ENCODE measurements around the gene GSTCD.
"Not testable (repeated sequence)": the region's sequence is repeated elsewhere in the genome, so short reads cannot be mapped to it uniquely, and the experiment has no call there.

The GSTCD gene

GRCh38 chr4:105714932-105715331 lies 6.3 kb downstream of the GSTCD start:
- DNase-seq (ENCODE audit: low read depth in 2 of 2) = no peak

GRCh38 chr4:105715692-105716278 lies 7.2 kb downstream of the GSTCD start:
- no peak for DNase-seq (ENCODE audit: low read depth in 2 of 2)

DNA sequence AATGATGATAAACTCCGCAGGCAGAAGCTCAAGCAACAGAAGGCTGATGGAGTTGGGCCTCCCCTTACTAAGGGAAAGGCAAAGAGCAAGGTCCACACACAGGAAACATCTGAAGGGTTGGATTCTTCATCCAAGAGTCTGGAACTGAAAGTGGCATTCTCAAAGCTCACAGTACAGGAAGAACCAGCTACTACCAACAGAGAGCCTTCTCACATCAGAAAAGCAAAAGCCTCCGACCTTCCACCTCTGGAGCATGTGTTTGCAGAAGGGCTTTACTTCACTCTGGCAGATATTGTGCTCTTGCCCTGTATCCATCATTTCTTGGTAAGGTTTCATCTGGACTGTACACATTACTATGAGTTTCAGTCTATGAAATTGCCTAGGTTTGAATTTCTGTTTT lies 10.6 kb downstream of the GSTCD start:
- no peak for DNase-seq (ENCODE audit: low read depth in 2 of 2)

DNA sequence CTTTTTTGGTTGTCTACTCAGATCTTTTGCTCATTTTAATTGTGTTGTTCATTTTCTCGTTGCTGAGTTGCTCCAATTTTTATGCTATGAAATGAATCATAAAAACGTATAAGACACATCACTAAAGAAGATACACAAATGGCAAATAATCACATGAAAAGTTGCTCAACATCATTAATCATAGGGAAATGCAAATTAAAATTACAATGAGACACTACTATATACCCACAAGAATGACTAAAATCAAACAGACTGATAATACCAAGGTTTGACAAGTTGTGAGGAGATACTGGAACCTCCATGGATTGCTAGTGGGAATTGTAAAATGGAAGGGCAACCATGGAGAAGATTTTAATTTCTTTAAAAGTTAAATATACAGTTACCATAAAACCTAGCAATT lies 17.0 kb downstream of the GSTCD start:
- DNase-seq (ENCODE audit: low read depth in 2 of 2) = no peak

DNA sequence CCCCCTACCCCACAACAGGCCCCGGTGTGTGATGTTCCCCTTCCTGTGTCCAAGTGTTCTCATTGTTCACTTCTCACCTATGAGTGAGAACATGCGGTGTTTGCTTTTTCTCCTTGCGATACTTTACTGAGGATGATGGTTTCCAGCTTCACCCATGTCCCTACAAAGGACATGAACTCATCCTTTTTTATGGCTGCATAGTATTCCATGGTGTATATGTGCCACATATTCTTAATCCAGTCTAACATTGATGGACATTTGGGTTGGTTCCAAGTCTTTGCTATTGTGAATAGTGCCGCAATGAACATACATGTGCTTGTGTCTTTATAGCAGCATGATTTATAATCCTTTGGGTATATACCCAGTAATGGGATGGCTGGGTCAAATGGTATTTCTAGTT lies 21.3 kb downstream of the GSTCD start:
- DNase-seq (ENCODE audit: low read depth in 2 of 2) = not testable (repeated sequence)

GRCh38 chr4:105735217-105735616 lies 26.6 kb downstream of the GSTCD start:
- not testable (repeated sequence) for DNase-seq (ENCODE audit: low read depth in 2 of 2)

DNA sequence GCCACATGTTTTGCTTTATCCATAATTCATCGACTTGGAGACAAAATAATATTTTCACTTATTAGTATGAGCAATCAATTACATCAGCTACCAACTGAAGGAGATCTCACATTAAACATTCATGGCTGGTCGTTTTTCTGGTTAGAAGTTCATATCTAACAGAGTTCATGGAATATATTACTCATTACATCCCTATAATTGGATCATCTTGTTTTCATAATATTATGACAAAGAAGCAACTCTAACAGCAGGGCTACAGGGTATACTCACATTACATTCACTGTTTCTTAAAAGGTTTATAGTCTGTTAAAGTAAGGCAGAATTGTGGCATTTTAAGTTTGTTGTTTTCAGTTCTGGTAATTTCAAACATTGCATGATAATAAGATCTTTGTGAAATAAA lies 33.0 kb downstream of the GSTCD start:
- no peak for DNase-seq (ENCODE audit: low read depth in 2 of 2)

- no peak for DNase-seq (ENCODE audit: low read depth in 2 of 2)
Measured at GRCh38 chr4:105748222-105748621, 39.6 kb downstream of the GSTCD start.

DNA sequence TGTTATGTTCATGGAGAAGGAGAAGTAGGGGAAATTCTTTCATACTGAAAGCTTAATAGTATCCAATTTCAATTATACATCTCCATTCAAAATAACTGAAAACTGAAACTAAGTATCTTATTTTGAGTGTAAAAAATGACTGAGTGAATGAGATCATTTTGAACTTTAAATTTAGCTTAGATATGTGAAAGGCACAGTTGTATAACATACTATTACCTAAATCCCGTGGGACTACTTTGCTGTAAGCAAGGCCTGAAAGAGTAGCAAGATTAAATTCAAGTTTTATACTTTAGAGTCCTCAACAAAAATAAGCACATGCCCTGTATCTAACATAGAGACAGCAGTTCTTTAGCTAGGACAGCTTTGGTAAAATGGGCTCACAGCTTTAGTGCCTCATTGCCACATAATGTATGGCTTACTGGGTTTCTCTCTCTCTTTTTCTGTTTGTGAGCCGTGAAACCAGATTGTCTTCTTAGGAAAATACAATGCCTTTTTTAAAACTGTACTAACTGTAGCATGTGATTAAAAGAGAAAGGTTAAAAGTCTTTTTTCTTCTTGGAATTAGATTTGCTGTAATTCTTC lies 43.2 kb downstream of the GSTCD start:
- no peak for DNase-seq (ENCODE audit: low read depth in 2 of 2)

DNA sequence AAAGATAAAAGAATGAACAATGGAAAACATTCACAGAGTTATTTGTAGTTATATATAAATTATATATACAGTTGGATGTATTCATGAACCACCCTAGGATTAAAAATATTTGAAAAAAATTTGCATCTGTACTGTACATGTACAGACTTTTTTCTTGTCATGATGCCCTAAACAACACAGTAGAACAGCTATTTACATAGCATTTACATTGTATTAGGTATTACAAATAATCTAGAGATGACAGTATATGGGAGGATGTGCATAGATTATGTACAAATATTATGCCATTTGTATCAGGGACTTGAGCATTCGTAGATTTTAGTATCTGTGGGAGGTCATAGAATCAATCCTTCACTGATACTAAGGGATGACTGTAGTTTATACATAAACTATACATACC lies 44.8 kb downstream of the GSTCD start:
- no peak for DNase-seq (ENCODE audit: low read depth in 2 of 2)

- no peak for DNase-seq (ENCODE audit: low read depth in 2 of 2)
Measured at GRCh38 chr4:105755375-105755774, 46.8 kb downstream of the GSTCD start.

DNA sequence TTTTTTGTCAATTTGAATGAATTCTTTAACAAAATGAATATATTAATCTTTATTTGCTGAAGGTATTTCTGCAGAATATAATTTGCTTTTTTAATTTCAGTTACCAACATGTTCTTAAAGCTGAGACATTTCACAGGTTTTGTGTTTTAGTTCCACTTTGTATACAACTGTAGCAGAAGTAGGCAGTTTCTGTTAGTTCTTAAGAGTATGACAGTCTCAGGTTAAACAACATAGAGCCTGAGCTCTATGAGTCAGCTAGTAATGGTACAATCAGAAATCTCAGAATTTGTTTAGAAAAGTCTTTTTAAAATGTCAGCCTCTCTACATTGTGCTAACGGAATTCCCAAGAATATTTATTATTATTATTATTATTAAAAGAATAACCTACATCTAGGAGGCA lies 50.4 kb downstream of the GSTCD start:
- no peak for DNase-seq (ENCODE audit: low read depth in 2 of 2)

GRCh38 chr4:105765690-105766407 lies 57.3 kb downstream of the GSTCD start:
- DNase-seq (ENCODE audit: low read depth in 2 of 2) = no peak

DNA sequence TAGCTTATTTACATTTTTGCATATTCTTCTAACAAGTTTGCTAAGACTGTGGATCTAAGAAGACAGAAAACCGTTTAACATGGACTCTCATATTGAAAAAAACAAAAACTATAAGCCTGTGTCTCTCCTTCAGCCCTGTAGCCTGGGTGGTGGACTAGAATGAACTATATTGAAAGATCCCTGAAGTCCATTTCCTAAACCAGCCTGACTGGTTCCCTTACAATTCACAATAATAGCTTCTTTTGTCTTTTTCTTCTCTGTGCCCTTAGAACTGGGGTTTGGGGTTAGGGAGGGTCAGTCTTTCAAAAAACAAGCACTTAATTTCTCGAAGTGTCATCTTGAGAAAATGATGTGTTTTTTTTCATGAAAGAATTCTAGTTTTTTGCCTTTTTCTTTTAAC lies 59.0 kb downstream of the GSTCD start:
- no peak for DNase-seq (ENCODE audit: low read depth in 2 of 2)

DNA sequence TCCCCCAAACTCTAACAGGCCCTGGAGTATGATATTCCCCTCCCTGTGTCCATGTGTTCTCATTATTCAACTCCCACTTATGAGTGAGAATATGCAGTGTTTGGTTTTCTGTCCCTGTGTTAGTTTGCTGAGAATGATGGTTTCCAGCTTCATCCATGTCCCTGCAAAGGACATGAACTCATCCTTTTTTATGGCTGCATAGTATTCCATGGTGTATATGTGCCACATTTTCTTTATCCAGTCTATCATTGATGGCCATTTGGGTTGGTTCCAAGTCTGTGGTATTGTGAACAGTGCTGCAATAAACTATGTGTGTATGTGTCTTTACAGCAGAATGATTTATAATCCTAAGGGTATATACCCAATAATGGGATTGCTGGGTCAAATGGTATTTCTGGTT lies 61.9 kb downstream of the GSTCD start:
- DNase-seq (ENCODE audit: low read depth in 2 of 2) = not testable (repeated sequence)

GRCh38 chr4:105772065-105772464 lies 63.5 kb downstream of the GSTCD start:
- not testable (repeated sequence) for DNase-seq (ENCODE audit: low read depth in 2 of 2)

- not testable (repeated sequence) for DNase-seq (ENCODE audit: low read depth in 2 of 2)
Measured at GRCh38 chr4:105775760-105776415, 67.3 kb downstream of the GSTCD start.

- DNase-seq (ENCODE audit: low read depth in 2 of 2) = no peak
Measured at GRCh38 chr4:105780176-105780575, 71.6 kb downstream of the GSTCD start.

DNA sequence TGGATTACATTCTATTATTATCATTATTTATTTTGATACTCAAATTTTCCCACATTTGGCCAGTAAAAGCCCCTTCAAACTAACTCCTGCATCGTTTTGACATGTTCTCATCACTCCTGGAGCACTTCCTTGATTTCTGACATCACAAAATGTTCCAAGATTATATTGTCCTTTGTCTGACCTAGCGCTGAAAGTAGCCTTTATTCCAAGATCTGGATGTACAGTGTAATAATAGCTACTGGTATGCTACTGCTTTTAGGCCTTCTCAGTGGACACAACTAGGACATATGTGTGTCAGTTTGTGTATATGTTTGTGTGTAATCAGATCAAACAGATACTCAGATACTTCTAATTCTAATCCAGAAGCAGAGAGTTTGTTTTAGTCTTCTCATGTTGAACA lies 76.2 kb downstream of the GSTCD start:
- no peak for DNase-seq (ENCODE audit: low read depth in 2 of 2)

DNA sequence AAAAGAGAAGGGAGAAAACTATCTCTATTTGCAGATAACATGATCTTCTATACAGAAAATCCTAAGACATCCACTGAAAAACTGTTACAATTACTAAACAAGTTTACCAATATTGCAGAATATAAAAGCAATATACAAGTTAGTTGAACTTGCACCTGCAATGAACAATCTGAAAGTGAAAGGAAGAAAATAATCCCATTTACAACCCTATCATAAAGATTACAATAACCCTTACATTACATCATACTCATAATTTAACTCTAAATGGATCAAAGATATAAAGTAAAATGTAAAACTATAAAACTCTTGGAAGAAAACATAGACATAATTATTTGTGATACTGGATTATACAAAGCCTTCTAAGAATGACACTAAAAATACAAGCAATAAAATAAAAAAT lies 77.2 kb downstream of the GSTCD start:
- no peak for DNase-seq (ENCODE audit: low read depth in 2 of 2)

DNA sequence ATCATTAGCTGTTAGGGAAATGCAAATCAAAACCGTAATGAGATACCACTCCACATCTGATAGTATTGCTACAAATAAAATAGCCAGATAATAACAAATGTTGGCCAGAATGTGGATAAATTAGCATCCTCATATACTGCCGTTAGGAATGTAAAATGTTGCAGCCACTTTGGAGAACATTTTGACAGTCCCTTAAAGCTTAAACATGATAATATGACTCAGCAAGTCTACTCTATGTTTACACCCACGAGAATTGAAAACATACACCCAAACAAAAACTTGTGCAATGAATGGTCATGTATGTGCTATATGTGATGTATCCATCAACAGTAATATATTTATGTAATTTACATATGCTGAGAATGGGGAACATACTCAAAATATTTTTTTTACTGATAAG lies 78.2 kb downstream of the GSTCD start:
- DNase-seq (ENCODE audit: low read depth in 2 of 2) = no peak

GRCh38 chr4:105797225-105797624 lies 88.6 kb downstream of the GSTCD start:
- no peak for DNase-seq (ENCODE audit: low read depth in 2 of 2)
